ENCODE results near the gene TRMT10A. TPM values are rescaled to one million over a fixed set of nuclear protein-coding genes. Genes with fewer than 3 reads are reported as not detected.

The TRMT10A gene, protein sequence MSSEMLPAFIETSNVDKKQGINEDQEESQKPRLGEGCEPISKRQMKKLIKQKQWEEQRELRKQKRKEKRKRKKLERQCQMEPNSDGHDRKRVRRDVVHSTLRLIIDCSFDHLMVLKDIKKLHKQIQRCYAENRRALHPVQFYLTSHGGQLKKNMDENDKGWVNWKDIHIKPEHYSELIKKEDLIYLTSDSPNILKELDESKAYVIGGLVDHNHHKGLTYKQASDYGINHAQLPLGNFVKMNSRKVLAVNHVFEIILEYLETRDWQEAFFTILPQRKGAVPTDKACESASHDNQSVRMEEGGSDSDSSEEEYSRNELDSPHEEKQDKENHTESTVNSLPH
- 3.9 TPM for total RNA-seq

DNA sequence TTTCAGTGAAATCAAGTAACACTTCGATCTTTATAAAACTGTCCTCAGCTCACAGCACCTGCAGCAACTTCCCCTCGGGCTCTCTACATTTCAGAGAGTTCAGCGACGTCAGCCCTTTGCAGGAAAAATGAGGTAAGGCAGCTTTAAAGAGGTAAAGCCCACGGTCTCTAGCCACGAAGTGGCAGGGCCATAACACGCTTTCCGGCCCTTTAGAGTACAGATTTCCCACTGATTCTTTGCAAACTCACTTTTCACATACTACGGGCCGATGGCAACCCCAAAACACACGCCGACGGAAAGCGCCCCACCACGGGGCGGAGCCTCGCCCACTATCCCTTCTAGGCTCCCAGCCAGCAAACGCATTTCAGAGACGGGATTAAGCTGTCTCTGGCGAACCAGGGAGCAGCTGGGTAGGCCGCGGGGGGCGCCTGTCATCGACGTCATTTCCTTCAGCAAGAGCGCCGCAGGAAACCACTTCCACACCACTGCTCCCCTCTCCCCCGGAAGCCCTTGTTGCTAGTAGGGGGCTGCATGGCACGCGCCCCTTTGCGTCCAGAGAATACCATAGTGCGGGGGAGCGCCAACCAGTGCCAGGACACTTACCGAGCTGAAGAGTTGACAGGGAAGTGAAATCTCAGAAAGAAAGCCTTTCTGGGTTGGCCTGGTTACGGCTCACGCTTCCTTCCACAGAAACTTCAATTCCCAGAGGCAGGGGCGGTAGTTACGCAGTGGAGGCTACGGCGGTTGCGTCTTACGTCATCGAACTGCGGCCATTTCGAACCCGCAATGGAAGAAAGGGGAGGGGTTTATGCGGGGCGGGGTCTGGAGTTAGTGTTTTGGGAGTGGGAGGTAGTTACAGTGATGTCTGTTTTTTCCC, at the start of gene TRMT10A:
TRMT10A (minus strand) TSS at position 730 of the 877 bp plus-strand sequence. CDS start 4,701 bp downstream, outside the sequence.
- peak; percentile 97 for ATAC-seq

DNA sequence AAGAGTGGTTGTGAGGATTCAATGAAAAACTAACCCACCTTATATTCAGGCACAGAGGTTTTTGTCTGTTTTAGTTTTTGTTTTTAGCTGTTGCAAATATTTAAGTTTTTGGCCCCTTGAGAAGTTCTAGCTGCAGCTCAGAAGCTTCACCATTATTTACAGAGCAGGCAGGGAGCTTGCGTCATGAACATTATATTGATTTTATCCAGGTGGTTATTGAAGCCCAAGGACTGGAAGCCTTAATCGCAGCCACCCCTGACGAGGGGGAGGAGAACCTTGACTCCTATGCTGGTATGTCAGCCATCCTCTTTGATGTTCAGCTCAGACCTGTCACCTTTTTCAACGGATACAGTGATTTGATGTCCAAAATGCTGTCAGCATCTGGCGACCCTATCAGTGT, 48.9 kb upstream of the TRMT10A start:
- ATAC-seq, result no peak

DNA sequence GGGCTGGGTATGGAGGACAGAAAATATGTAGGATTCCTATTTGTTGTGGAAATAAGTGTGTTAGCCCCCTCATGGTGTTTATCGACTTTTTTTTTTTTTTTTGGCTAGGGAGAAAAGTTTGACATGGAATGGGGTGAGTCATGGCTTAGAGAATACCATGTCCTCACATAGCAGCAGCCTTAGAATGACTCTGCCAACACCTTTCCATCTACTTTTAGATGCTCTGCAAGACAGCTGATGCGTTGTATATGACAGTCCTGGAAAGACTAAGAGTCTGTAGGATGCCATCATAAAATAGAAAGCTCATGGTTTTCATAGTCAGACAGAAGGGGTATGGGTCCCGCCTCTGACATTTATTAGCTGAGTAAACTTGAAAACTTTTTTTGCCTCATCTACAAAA, 48.4 kb upstream of the TRMT10A start:
- ATAC-seq, result no peak

DNA sequence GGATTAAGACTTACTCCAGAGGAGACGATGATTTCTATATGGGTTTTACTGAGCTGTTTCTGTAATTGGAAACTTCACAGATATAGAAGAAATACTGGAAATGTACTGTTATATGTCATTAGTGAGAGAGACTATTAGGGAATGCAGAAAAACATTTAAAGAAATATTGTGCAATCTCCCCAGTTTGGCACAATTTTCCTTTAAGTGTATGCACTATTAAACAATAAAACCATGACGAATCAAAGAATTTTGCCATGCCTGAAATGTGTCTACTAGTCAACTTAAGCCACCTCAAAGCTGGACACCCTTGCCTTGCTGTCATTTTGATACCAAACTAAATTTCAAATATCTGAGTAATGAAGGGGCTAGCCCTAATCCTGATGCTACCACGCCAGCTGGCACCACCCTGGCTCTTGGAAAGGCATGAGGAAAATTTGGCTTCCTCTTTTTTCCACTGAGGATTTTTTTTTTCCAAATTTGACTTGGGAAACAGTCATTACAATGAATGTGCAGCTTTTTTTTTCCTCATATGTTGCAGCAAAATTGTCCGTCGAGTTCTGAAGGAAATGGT, 46.9 kb upstream of the TRMT10A start:
- no peak for ATAC-seq

DNA sequence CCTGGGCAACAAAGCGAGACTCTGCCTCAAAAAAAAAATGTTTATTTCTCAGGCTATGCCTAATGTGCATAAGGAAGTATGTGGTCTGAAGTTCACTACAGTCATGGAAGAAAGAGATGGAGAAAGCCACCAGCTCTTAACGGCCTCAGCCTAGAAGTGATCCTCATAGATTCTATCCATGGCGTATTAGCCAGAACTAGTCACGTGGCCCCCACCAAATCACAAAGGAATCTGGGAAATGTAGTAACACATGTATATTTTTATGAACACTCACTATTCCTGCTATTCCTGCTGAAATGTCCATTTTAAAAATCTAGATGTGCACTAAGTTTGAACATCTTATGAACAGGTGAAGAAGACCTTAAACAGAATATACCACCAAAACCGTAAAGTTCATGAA, 44.6 kb upstream of the TRMT10A start:
- no peak for ATAC-seq

DNA sequence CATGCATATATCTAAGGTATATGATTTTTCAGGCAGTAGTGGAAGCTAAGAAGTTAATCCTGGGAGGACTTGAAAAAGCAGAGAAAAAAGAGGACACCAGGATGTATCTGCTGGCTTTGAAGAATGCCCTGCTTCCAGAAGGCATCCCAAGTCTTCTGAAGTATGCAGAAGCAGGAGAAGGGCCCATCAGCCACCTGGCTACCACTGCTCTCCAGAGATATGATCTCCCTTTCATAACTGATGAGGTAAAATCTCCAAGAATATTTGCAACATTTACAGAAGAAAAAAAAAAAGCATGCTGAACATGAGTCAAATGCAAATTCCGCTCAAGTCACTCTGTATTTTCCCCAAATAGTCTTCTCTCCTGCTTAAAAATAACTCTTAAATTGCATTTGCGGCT, 42.9 kb upstream of the TRMT10A start:
- ATAC-seq, result no peak

DNA sequence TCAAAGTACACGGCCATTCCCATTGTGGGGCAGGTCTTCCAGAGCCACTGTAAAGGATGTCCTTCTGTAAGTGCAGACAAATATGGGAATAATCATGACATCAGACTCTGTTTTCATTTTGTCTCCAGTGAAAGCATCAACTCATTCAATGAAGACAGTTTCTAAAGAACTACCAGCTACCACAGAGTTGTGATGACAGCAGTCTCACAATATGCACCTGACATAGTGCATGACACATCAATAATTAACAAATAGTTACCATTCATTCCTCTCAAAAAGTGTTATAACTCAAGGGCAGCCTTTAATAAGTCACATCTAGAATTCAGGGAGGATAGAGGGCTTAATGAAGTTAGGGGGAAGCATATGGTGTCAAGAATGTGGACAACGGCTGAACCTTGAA, 31.0 kb upstream of the TRMT10A start:
- no peak for ATAC-seq

DNA sequence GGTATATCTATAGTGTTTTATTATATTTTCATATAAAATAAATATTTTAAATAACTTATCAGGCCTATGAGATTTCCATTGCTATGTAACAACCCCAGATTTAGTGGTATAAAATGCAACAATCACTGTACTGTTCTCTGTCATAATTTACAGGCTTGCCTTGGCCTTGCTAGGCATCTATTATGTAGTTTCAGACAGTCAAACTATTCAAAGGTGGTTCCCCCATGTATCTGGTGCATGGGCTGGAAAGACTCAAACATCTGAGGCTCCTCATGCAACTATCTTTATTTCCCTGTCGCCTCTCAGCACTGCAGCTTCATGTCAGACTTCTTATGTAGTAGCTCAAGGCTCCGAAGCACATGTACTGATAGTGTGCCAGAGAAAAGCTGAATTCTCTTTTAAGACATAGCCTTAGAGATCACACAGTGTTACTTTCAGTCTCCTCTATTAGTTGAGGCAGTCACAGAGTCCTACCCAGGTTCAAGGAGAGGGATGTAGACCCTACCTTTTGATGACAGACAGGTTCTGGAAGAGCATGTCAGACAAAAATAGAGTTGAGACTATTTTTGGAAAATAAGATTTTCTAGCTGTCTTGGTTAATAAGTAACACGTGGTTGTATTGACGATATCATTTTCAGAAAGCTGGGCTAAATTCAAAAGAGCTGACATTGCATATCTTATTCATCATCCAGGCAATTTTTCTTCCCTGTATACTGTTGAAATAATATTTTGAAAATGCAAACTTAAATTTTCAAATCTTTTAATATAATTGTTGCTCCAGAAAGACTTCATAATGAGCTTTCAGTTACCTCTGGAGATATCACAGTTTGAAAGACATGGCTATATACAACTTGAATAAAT, 30.2 kb upstream of the TRMT10A start:
- no peak for ATAC-seq

DNA sequence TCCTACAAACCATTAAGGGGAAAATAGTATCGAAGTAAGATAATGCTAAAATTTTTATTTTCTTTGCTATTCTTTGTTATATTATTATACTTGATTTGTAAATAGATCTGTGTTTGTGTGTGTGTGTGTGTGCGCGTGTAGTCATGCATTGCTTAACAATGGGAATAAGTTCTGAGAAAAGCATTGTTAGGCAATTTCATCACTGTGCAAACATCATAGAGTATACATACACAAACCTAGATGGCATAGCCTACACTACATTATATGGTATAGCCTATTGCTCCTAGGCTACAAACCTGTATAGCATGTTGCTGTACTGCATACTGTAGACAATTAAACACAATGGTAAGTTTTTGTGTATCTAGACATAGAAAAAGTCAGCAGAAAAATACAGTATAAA, 27.9 kb upstream of the TRMT10A start:
- no peak for ATAC-seq

DNA sequence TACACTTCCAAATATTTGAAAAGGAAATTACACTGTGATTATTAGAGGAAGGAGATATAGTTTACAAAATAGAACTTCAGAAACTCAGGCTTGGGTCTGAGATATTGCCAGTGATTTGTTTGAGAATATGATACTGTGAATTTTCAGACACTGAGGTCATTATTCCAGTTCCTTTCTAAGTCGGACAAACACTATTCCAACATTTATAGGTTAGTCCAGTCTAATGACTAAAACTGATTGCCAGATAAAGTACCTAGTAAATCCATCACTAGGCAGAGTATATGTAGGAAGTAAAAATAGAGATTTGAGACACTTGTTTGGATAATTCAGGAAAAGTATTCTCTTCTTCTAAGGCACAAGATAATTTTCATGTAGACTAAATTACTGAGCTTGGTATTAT, 24.0 kb upstream of the TRMT10A start:
- no peak for ATAC-seq

DNA sequence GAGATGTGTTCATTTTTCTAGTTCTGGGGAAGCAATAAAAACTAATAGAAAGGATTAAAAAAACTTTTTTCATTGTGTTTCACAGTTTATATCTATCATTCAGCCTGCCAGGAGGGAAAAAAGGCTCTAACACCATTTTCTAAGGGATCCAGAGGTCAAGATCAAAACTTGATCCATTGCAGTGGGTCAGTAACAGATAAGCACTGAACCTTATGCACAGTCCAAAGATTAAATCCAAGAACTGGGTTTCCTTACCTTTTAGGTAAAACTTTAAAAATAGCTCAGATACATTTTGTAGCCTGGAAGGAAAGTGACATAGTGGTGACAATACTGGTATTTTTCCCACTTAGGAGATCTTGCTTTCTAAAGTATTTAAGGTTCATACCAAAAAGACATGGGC, 23.5 kb upstream of the TRMT10A start:
- no peak for ATAC-seq

DNA sequence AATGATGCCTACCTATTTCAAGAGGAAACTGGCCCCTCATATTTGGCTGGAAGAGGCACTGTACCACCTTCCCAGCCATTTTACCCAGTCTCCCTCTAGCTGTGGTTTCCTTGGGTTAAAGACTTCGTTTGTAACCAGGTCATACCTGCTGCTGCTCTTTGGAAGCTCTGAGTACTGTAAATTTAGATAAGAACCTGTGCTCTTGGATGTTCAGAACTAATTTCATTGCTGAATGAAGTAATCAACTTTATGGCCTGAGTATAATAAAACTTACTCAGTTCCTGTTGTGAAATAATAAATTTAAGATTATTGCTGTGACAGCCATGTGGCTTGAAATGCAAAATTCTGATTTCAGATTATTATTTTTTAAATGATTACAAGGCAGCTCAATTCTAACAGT, 23.0 kb upstream of the TRMT10A start:
- no peak for ATAC-seq

DNA sequence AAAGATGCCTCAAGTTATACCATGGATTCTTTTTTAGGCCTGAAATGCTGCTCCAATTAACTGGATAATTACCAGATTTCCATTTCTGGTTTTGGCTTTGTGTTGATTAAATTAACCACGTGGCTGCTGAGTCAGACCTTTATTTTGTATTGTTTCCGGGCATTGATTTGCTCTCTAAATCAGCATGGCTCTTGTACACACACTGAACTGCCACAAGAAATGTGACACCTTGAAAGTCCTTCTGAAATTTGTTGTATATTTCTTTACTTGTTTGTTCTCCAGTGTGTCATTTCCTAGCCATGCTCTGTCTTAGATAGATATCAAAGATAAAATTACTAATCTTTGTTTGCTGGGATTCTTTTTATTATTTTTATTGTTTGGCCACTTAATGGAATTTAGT, 22.5 kb upstream of the TRMT10A start:
- no peak for ATAC-seq

DNA sequence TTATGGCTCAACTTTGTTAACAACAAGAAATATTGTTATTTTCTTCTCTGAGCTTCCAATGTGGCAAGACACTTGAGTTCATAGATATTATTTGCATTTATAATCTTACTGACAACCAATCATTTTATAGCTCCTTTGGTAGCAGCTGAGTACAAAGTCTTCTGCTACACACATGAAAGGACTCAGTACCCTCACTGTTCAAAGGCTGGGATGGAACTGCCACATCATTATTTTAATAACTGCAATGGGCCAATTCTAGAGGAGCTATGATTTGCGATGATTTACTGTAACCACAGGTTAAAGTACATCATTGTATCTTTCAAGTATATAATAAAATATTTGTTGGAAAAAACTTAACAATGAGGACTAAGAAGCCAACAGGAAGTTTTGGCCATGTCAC, 21.7 kb upstream of the TRMT10A start:
- ATAC-seq, result no peak

DNA sequence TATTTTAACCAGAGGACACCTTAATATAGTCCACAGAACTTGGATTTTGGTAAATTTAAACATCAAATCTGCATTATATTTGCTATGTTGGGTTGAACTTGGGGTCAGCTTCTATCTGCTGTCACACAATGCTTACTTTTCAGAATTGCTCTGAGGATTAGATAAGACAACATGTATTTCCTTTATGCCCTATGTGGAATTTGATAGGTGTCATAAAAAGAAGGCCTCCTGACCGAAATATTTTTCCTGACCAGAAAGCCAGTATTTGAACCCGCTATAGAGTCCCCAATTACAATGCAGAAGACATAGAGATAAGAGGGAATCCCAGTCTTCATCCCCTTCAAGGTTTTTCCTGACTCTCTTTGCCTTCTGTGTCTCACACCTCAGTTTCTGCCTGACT, 14.9 kb upstream of the TRMT10A start:
- no peak for ATAC-seq

DNA sequence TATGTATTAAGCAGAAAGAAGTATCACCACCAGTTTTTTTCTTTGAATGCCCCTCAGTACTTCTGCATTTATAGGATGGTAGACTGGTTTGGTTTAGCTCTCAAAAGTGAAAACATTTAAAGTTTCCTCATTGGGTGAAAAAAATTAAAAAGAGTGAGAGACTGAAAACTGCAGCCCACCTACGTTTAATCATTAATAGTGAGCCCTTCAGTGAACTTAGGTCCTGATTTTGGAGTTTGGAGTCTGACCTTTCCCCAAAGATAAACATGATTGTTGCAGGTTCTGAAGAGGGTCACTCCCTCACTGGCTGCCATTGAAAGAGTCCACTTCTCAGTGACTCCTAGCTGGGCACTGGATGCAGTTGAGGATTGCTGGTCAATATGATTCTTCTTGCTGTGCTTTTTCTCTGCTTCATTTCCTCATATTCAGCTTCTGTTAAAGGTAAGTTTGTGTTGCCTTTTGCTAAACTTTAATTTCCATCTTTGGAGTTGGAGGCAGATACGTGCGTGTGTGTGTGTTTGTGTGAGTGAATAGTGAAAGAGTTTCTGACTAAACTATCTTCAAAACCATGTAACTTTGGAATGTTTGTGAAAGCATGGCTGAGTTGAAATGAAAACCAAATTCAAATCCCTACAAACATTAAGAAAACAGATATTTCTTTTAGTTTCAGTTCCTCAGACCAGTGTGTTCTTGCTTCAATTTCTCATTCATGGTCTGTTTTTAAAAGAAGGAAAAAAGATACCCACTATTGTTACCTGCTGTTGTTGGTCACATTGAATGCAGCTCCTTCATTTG, 10.9 kb upstream of the TRMT10A start, which contains the start of gene MTTP:
MTTP (plus strand) TSS at position 295 of the 795 bp plus-strand sequence; CDS start at position 381, 86 bp downstream.
- no peak for ATAC-seq

DNA sequence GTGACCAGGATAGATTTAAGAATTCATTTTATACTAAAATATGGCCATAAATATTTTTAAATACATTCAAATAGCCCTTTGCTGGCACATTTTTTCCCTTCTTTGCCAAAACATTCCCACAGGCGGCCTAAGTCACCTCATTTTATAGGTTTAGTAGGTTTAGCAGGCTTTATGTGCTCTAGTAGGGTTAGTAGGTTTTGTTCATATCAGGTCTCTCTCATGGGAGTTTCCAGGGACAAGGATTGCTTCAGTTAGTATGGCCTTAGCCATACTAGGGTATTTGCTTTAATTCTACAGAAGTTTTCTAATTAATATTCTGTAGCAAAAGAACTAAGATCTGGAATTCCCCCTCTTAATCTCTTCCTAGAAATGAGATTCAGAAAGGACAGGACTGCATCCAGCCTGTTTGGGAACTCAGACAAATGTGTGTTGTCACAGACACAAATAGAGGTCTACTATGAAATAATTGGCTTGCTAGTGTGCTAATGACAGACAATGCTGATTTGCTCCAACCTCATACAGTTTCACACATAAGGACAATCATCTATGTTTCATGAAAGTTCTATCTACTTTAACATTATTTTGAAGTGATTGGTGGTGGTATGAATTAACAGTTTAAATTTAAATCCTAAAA, 10.0 kb upstream of the TRMT10A start:
- no peak for ATAC-seq

DNA sequence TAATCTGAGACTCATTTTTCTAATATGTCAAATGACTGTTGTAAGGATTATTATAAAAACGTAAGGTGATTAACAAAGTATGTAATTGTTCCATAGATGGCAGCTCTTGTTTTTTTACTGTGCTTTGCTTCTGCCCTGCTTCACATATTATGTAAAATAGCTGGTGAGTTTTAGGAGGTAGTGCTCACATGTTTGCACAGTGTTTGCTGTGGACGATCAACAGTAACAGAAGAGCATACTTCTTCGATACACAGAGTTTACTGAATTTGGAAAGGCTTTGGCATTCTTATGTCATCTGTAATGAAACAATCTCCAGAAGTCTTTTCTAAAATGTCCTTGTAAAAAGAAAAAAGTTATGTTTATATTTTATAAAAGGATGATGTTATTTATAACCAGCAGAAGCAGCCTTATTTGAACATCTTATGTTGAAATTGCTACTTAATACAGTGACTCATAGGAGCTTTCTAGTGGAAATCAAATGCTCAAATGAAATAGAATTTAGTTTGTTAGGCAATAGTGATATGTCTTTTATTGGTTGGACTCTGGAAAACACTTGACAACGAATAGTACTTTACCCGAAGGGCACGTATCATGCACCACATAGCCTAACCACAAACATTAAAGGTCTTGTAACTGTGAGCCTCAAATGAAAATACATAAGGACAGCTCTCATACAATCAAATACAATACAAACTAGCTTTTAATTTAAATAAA, 8.8 kb upstream of the TRMT10A start:
- no peak for ATAC-seq

DNA sequence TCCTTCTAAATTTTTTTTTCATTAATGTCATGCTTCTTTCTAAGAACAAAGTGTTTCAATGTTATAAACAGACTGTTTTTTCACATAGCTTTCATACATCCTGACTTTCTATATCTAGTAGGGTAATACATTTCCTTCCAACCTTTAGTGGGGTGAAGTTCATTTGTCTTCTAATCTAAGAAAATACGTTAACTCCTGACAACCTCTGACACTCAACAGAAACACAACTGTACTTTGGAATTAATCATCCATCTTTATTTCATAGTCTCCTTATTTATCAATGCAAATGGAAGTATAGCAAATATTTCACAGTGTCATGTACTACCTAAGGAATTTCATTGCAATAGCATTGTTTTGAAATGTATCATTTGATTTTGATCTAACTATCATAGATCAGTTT, 8.0 kb upstream of the TRMT10A start:
- no peak for ATAC-seq

DNA sequence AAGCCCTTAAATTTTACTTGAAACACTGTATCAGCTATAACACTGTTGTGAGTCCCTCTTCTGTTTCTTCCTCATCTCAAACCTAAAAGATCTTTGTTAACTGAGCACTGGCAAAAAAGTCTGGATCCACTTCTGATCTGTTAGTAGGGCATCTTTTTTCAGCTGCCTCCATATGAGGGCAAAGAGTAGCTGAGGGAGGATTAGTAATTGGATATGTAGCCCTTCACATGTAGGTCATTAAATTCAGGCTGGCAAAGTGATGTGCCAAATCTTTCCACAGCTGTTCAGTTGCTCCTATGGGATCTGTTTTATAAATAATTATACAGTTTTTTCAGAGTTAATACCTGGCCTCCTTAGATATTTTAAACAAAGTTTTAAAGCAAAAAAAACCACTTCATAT, 1.1 kb upstream of the TRMT10A start:
- no peak for ATAC-seq

DNA sequence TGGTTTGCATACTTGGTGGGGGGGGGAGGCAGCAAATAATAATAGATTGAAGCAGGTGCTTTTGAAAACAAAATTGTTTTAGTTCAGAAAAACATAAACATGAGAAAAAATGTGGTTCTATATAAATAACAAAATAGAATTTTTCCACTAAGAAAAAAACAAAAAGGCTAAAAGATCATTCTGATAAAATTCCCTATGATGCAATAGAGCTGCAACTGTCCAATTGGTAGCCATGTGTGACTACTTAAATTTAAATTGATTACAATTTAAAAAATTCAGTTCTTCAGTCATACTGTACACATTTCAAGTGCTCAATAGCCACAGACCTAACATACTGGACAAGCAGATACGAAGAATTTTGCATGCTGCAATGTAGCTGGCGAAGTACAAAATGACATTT, 11.0 kb downstream of the TRMT10A start:
- ATAC-seq, result no peak
